AG09319 (cell line): ENCODE results near the gene WDR27.

Experiments
- DNase-seq: peaks from one replicate; pipeline ENCODE4 v3.0.0-alpha.2; 2010; ENCODE audit warnings: low read depth; ENCODE audit errors: extremely low read depth
- TF ChIP-seq, protein P1 (sequence below): IDR thresholded peaks from 2 replicates; pipeline ENCODE4 v1.5.1; 2011; ENCODE audit warnings: low read depth, mild to moderate bottlenecking, inconsistent platforms, low read length, moderate library complexity

WDR27 gene

GRCh38 chr6:169510871-169511270 lies 191.0 kb downstream of the WDR27 start:
- TF ChIP-seq, protein P1, sequence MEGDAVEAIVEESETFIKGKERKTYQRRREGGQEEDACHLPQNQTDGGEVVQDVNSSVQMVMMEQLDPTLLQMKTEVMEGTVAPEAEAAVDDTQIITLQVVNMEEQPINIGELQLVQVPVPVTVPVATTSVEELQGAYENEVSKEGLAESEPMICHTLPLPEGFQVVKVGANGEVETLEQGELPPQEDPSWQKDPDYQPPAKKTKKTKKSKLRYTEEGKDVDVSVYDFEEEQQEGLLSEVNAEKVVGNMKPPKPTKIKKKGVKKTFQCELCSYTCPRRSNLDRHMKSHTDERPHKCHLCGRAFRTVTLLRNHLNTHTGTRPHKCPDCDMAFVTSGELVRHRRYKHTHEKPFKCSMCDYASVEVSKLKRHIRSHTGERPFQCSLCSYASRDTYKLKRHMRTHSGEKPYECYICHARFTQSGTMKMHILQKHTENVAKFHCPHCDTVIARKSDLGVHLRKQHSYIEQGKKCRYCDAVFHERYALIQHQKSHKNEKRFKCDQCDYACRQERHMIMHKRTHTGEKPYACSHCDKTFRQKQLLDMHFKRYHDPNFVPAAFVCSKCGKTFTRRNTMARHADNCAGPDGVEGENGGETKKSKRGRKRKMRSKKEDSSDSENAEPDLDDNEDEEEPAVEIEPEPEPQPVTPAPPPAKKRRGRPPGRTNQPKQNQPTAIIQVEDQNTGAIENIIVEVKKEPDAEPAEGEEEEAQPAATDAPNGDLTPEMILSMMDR, result no peak
- no peak for DNase-seq

- TF ChIP-seq, protein P1, result no peak
- DNase-seq, result no peak
These were observed 193.4 kb downstream of the WDR27 start for GRCh38 chr6:169508452-169508851.

DNA sequence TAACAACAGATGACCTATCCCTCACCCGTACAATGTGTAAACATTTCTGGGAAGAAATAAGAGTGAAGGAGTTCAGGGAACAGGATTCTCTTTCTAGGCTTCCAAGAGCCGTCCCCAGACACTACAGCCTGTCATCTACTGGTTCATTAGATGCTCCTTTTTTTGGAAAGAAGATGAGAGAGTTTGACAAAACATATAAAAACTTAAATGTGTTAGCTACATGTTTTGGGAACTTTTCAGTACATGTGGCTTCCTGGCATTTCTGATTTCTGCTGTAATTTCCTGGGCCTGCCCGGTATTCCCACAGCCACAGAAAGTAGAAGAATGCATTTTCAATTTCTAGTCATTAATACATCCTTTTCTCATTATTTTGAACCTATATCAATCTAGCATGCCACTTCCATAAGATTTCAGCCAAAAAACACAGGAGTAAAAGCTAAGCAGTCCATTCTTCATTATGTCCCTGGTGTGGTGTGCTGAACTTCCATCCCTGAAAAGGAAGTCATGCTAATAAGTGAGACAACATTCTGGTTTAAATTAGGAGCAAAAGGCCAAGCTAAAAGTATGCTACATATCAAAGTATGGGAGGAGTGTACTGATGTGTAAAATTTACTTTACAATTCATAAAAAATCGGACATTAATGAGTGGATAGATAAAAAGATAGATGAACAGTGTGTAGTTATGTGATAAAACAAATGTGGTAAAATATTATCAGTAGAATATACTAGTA lies 198.2 kb downstream of the WDR27 start:
- TF ChIP-seq, protein P1, result no peak
- DNase-seq, result no peak

DNA sequence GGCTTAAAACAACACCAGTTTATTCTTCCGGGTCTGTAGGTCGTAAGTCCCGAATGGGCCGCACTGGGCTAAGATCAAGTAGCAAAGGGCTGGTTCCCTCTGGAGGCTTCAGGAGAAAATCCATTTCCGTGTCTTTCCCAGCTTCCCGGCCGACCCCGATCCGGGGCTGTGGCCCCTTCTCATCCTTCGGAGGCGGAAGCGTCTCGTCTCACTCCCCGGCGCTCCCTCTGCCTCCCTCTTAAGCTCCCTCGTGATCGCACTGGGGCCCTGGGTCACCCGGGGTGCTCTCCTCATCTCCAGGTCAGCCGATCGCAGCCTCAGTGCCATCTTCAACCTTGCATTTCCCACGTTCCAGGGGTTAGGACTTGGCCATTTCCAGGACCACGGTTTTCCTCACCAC lies 199.4 kb downstream of the WDR27 start:
- TF ChIP-seq, protein P1, result no peak

GRCh38 chr6:169501777-169502313 lies 200.0 kb downstream of the WDR27 start:
- DNase-seq, result no peak
- TF ChIP-seq, protein P1, result no peak

More for the DNA sequence above, 199.4 kb downstream of the WDR27 start:
- no peak for DNase-seq

DNA sequence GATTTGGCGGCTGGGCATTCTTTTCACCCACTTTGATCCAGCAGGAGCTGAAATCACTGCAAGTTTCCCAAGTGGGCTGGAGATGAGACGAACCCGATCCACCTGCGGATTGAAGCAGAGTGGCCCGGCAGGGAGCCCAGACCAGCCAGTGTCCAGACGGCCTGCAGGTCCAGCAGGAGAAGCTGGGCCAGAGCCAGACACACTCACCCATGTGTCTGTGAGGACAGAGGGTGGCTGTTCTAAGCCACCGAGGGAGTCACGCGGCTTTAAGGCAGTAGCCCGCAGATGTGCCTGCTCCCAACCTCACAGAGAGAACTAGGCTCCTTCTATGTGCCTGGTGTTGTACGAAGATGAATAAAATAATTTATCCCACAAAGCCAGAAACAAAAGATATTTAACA lies 200.7 kb downstream of the WDR27 start:
- TF ChIP-seq, protein P1, result no peak
- DNase-seq, result no peak

GRCh38 chr6:169500688-169501087 lies 201.1 kb downstream of the WDR27 start:
- DNase-seq, result no peak
- TF ChIP-seq, protein P1, result no peak
